Skeletal muscle cell (primary cell): Measurements from ENCODE around the gene USP48.
"Not testable (repeated sequence)": the region's sequence is repeated elsewhere in the genome, so short reads cannot be mapped to it uniquely, and the experiment has no call there.

Experiments used
- DNase-seq: peaks from one replicate; pipeline ENCODE4 v3.0.0-alpha.2; 2010; ENCODE audit warnings: low read depth
- H3K4me3 ChIP-seq: 2 replicates; pipeline ENCODE4 v1.5.1; 2011; ENCODE audit warnings: low read depth, mild to moderate bottlenecking, control low read depth, low read length, moderate library complexity

The USP48 gene

GRCh38 chr1:21782868-21783678 lies at the start of gene USP48:
Gene USP48, minus strand, starts transcription at chr1:21783149. Its CDS starts 192 bp downstream, at chr1:21782957.
- DNase-seq = peak; percentile 88
- peak within 1 kb of the TSS; percentile 72 for H3K4me3 ChIP-seq

GRCh38 chr1:21831454-21831970 lies 48.6 kb upstream of the USP48 start:
- H3K4me3 ChIP-seq = no peak overlapping the region
- no peak for DNase-seq

GRCh38 chr1:21830792-21831453 lies 48.0 kb upstream of the USP48 start:
- DNase-seq = no peak
- H3K4me3 ChIP-seq = no peak overlapping the region

DNA sequence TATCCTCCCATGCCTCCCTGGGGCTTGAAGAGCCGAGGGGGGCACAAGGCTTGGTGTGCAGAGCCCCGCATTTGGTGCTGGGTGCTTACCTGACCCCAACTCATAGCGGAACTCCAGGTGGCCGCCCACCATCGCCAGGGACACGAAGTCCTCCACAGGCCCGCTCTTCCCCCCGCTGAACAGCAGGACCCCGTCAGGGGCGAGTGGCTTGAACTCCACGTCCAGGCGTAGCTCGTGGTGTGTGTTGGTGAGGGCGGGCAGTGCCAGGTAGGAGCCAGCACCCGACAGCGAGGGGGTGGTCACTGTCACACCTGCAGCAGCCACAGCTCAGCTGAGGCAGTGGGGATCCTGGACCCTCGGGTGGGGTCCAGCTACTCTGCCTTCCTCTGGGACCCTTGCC lies 46.3 kb upstream of the USP48 start:
- no peak overlapping the region for H3K4me3 ChIP-seq
- DNase-seq = no peak

DNA sequence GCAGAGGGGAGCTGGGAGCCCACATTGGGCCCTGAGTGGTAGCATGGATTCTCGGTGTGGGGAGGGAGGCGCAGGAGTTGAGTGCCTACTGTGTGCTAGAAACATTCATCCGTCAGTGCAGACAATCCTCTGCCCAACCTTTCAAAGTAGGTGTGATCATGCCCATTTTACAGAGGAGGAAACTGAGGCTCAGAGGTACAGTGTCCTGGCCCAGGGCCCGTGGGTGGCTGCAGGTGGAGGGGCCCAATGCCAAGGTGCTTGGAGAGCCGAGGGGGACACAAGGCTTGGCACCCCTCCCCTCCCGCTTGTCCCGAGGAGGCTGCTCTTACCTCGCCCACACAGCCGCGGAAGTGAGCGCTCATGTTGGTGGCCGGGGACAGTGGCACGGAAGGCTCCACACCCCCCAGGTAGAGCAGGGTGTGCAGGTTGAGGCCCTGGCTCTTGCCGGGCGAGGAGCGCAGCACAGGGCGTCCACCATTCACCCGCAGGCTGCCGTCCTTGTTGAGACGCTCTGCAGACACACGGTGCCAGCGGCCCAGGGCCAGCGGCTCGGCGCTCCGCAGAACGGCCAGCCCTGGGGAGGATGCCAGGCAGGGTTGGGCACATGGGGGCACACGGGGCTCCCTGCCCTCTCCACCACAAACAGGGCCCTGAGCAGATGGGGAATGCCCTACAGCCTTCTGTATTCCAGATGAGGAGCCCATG lies 45.7 kb upstream of the USP48 start:
- H3K4me3 ChIP-seq = no peak overlapping the region
- no peak for DNase-seq

GRCh38 chr1:21828075-21828474 lies 45.1 kb upstream of the USP48 start:
- no peak for DNase-seq
- no peak overlapping the region for H3K4me3 ChIP-seq

- no peak for DNase-seq
- no peak overlapping the region for H3K4me3 ChIP-seq
These were observed 44.3 kb upstream of the USP48 start for GRCh38 chr1:21827141-21827679.

DNA sequence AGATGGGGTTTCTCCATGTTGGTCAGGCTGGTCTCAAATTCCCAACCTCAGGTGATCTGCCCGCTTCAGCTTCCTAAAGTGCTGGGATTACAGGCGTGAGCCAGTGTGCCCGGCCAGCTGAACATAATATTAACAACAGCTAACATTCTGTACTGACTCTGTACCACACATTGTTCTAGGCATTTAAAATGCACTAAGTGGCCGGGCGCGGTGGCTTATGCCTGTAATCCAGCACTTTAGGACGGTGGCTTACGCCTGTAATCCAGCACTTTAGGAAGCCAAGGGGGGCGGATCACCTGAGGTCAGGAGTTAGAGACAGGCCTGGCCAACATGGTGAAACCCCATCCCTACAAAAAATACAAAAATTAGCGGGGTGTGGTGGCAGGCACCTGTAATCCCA lies 43.7 kb upstream of the USP48 start:
- DNase-seq, H3K4me3 ChIP-seq: not testable (repeated sequence)

DNA sequence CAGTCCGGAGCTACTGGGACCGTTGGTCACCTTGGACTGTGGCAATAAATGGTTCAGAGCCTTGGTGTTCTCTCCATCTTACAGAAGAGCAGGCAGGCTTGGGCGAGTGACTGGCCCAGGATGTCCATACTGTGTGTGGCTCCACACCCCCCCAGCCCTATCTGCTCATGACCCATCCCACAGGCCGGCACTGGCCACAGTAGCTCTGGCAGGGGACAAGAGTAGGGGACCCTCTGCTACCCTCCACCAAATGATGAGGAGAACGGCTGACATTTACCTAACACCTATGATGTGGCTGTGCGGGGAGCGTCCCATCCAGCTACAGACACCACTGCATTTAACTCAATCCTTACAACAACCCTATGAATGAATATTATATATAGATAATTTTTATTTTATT lies 42.4 kb upstream of the USP48 start:
- no peak overlapping the region for H3K4me3 ChIP-seq
- DNase-seq = no peak

GRCh38 chr1:21824926-21825325 lies 42.0 kb upstream of the USP48 start:
- H3K4me3 ChIP-seq = no peak overlapping the region
- DNase-seq = no peak

DNA sequence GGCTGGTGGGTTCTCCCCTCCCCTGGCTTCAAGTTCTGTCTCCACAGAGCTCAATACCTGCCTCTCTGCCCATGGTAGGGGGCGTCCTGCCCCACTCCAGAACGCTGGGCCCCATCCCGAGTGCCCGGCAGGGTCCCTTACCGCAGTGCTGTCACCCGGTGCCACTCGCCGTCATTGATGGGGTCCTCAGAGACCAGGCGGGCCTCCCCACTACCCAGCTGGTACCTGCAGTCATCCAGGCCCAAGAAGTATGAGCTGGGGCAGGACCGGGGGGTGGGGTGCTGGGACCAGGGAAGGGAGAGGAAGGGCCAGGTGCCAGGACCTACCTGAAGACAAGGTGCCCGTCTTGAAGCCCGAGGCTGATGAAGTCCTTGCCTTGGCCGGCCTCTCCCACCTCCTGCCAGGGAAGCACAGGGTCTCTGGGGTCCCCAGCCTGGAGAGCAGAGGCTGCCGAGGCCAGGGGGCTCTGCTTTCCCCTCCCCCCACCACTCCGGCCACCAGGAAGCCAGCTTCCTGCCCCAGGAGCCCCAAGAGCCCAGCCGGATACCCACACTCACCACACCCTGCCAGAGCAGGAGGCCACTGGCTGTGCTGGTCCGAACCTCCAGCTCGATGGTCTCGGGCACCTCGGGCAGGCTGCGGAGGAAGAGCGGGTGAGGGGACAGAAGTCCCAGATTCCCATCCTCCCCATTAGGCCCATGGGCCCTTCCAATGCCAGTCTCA lies 41.2 kb upstream of the USP48 start:
- H3K4me3 ChIP-seq = no peak overlapping the region
- DNase-seq = no peak

DNA sequence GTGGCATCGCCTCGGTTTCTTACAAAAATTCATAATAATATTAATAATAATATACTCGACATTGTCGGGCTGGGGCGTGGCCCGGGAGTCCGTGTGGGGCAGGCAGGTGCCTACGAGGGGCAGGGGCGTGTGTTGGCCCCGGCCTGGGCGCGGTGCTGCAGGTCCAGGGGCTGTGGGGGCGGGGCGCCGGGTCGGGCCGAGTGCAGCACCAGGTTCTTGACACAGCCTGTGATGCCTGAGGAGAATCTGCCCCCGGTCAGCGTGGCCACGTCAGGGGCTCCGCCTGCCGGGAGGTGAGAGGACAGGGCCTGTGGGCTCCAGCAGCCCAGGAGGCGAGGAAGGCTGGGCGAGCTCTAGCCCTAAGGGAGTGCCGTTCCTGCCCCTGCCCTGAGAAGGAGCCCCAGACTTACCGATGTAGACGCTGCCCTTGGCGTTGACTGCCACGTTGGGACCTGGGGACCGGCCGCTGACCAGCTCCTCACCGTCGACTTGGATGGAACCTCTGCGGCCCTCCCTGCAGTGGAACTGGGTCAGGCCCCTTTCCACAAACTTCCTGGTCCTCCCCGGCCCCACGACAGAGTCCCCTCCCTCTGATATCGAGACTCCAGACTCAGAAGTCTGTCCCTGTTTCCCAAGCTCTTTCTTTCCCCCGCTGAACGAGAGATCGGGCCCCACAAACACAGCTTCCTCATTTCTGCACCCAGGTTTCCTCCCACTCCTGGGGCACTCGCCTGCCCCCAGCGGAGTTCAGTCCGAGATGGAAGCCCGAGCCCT lies 40.4 kb upstream of the USP48 start:
- no peak for DNase-seq
- H3K4me3 ChIP-seq = no peak overlapping the region

- no peak overlapping the region for H3K4me3 ChIP-seq
- DNase-seq = no peak
These were observed 39.4 kb upstream of the USP48 start for GRCh38 chr1:21822349-21822748.

- no peak for DNase-seq
- H3K4me3 ChIP-seq = no peak overlapping the region
These were observed 38.6 kb upstream of the USP48 start for GRCh38 chr1:21821385-21822019.

GRCh38 chr1:21820597-21821232 lies 37.8 kb upstream of the USP48 start:
- no peak overlapping the region for H3K4me3 ChIP-seq
- no peak for DNase-seq

- no peak overlapping the region for H3K4me3 ChIP-seq
These were observed 35.7 kb upstream of the USP48 start for GRCh38 chr1:21818656-21819055.

GRCh38 chr1:21816602-21817302 lies 33.8 kb upstream of the USP48 start:
- DNase-seq = peak; percentile 23
- no peak overlapping the region for H3K4me3 ChIP-seq

More at GRCh38 chr1:21818656-21819055, 35.7 kb upstream of the USP48 start:
- no peak for DNase-seq
